SKM-1 treated with dmso at 0.1 percent for 144 hours (cell line): ENCODE results near the gene CNTN4.
"Not testable (repeated sequence)": the region's sequence is repeated elsewhere in the genome, so short reads cannot be mapped to it uniquely, and the experiment has no call there.

Source experiments
- DNase-seq: peaks from one replicate; lab custom pipeline; 2025; ENCODE audit not compliant: unreplicated experiment; lab: John Stamatoyannopoulos, UW

CNTN4 gene

DNA sequence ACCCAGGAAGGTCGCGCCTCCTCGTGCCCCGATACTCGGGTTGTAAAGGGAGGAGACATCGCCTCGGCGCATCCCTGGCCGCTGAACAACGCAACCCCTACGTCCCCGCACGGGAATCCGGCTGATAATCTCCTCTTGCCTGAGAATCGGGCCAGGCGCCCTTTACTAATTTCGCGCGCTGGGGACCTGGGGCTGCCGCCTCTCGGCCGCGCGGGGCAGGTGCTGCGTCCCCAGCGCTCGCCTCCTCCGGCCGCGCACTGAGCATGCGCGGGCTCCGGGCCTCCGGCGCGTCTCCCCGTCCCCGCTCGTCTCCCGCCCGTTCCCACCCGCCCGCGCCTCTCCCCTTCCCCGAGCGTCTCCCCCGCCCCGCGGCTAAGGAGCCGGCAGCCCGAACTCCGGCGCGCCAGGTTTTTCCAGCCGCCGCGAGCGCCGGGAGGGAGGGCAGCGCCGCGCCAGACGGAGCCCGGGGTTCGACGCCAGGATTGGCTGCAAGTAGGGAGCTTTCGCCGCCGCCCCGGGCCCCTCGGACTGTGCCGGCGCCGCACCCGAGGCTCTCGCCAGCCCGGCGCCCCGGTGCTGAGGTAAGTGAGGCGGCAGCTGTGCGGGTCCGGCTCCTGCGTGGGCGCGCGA lies at the start of gene CNTN4:
Gene CNTN4 (plus strand): TSS at position 469 of the 630 bp plus-strand sequence.
- DNase-seq, result peak; percentile 52

DNA sequence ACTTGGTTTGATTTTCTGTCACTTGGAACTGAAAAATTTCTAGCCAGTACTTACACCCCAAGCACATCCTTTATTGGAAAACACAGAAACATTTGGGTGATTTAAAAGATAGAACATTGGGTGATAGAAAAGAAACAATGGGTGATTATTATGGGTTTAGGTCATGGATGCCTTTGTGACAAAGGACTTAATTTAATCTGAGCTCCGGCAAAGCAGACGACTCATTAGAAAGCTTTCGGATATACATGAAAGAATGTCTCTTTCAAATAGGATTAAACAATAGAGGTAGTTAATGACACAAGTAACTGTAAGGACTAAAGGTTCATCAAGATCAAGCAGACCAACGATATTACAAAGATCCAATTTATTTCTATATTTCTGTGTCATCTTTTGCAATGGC lies 37.3 kb upstream of the CNTN4 start:
- DNase-seq, result no peak

DNA sequence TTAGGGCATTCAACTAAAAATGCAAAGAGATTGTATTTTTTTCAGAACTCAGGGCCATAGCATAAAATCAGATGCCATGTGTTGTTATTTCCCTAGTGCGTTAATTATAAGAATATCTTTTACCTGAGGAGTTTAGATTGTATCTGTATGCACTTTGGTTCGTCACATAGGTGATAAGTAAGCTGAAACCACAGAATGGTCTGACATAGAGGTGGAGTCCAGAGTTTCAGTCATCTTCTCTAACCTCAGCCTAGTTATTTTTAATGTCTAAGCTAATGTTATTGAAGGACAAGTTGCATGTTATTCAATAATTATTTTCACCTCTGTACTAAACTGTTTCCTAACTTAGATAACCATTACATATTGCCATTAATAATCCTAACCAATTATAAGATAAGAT lies 27.1 kb upstream of the CNTN4 start:
- DNase-seq, result no peak

DNA sequence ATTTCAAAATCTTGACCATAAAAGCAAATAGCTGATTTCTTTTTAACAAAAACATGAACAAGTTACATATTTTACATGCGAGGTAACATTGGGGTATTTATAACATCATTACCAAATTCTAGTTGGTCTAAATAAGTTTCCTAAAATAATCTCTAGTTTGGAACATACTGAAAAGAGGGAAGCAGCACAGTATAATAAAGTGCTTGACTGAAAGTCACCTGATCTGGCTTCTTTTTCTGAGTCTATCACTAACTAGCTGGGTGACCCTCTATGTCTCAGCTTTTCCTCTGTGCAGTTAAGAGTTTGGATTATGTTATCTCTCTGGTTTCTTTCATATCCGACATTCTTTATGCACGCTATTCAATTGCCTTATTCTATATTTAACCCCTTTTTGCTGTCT lies 19.8 kb upstream of the CNTN4 start:
- no peak for DNase-seq

DNA sequence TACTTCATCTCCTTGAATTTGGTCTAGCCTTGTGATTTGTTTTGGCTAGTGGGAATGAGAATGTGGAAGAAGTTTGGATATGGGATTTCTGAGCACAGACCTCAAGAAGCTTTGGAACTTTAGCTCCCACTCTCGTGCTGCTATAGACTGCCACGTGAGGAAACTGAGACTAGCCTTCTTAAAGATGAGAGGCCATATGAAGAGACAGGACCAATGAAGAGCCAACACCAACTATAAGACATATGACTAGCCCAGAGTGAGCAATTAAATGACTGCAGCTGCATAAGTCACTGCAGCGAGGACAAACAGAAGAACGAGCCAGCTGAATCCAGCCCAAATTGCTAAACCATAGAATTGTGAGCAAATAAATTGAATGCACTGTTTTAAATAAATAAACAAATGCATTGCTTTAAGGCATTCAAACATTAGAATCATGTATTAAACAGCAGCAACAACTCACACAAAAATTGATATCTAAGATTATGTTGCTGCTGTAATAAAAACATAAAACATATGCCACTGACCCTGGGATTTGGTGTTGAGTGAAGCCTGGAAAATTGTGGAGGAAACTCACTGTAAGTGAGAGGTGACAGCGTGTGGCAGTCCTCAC lies 15.7 kb upstream of the CNTN4 start:
- no peak for DNase-seq

DNA sequence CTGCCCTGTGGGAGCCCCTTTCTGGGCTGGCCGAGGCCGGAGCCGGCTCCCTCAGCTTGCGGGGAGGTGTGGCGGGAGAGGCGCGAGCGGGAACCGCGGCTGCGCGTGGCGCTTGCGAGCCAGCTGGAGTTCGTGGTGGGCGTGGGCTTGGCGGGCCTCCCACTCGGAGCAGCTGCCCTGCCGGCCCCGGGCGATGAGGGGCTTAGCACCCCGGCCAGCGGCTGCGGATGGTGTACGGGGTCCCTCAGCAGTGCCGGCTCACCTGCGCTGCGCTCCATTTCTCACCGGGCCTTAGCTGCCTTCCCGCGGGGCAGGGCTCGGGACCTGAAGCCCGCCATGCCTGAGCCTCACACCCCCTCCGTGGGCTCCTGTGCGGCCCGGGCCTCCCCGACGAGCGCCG lies 15.1 kb upstream of the CNTN4 start:
- DNase-seq, result not testable (repeated sequence)

- no peak for DNase-seq
Observed at GRCh38 chr3:2090095-2090911, 8.4 kb upstream of the CNTN4 start.

DNA sequence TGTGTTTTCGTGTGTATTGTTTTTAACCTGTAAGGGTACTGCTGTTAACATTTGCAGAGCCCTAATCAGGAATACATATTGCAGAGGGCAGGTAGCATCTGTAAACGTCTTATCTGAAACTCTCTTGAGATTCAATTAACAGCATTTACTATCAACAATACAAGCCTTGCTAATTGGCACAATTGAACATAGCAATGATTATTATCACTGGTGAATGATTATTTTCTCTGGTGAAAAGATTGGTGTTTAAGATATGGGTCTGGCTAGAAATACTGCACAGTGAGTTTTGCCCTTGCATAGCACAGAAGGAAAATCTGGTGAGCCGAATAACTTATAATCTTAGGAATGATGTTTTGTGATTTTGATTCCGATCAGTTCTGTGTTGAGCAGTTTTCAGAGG lies 5.9 kb upstream of the CNTN4 start:
- DNase-seq, result no peak

- no peak for DNase-seq
Observed at GRCh38 chr3:2094941-2095340, 3.7 kb upstream of the CNTN4 start.

DNA sequence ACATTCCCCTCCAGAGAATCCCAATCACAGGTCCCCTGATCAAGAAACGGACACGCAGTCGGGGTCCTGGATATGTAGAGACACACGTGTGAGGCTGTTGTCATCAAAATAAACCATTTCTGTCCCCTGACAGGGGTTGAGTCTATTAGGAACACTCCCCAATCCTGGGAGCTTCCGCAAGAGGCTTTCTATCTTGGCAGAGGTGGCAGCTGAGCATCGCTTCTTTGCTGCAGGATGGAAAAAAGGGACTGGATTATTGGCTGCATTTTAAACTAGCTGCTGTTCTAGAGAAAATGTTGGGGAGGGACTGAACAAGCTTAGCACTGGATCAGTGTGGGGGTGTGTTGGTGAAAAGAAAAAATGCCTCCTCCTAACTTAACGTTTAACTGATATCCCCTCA lies 2.5 kb upstream of the CNTN4 start:
- DNase-seq, result no peak

GRCh38 chr3:2097641-2098191 lies 950 bp upstream of the CNTN4 start:
- DNase-seq, result no peak

- peak; percentile 14 for DNase-seq
Observed at GRCh38 chr3:2099028-2099671, 484 bp downstream of the CNTN4 start.

- DNase-seq, result no peak
Observed at GRCh38 chr3:2099779-2100191, 1.1 kb downstream of the CNTN4 start.

- DNase-seq, result no peak
Observed at GRCh38 chr3:2106438-2106837, 7.8 kb downstream of the CNTN4 start.

GRCh38 chr3:2110597-2111117 lies 12.0 kb downstream of the CNTN4 start:
- no peak for DNase-seq

DNA sequence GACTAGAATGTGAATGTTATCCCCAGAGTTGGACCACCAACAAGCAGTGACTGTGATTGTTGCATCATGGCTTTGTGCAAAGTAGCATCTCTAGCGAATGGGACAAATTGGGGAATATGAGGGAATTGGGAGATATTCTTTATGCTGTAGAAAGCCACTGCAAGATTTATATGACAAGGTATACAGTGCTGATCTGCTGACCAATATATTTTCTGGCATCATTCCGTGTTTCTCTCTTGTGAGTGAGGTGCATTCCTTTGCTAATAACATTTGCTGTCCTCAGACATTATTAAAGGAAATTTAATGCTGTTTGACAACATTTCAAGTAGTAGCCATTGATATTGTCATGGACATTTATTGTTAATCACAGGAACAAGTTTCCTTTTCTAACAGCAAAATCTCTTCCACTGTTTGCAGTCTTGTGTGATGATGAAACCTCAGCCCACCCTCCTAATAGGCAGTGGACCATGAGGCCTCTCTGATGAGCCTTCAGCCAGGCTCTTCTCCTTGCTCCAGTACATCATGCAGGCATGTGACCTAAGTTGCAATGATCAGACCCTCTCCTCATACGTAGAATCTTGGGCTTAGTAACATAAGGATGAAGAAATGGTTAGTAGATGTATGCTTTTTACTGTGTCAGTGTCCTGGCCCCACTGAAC lies 16.1 kb downstream of the CNTN4 start:
- no peak for DNase-seq

DNA sequence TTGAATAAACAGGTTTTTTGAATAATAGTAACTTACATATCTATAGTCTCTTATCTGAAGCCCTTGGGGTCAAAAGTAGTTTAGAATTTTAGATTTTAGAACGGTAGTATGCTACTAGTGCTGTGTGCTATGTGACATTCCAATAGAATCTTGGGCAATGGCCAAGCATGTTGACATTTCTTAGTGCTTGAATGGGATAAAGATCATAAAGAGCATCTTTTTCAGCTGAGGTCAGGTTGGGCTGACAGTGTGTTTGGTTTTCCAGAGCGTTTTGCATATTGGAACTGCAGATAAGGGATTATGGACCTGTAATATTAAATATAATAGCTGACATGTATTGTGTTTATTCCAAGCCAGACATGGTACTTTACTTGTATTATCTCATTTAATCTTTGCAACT lies 32.1 kb downstream of the CNTN4 start:
- no peak for DNase-seq

- DNase-seq, result no peak
Observed at GRCh38 chr3:2133146-2133545, 34.5 kb downstream of the CNTN4 start.

- no peak for DNase-seq
Observed at GRCh38 chr3:2137651-2138050, 39.0 kb downstream of the CNTN4 start.

DNA sequence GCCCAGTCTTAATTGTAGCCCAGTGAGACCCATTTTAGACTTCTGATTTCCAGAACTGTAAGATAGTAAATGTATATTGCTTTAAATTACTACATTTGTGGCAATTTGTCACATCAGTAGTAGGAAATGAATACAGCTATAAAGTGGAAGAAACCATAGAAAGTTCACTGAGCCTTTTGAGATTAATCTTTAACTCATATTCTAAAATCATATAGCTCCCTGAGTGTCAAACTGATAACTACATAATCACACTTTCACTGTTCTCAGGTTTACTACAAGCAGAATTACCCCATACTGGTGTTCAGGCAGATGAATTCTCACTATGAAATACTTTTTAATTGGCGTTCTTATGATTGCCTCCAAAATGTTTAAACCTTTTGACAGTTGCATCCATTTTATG lies 42.8 kb downstream of the CNTN4 start:
- DNase-seq, result no peak
